Measurements from ENCODE around the gene UXS1.

The UXS1 gene

DNA sequence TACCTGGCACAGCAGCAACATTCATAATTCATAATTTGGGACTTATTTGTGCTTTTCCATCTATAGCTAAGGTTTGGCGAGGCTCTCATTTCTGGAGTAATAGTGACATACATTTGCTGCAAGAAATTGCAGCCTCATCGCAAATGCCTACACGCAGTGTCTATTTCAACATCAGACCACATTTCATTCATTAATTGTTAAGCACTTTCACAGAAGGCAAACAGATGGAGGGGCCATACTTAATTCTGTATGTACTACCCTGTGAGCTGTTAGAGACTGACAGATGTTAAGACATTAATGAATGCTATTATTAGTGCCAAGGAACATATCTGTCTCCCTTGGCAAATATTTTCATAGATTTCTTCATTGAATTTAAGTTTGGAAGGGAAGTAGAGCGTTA is 125.7 kb downstream of the UXS1 start:
- TF ChIP-seq, protein P1, sequence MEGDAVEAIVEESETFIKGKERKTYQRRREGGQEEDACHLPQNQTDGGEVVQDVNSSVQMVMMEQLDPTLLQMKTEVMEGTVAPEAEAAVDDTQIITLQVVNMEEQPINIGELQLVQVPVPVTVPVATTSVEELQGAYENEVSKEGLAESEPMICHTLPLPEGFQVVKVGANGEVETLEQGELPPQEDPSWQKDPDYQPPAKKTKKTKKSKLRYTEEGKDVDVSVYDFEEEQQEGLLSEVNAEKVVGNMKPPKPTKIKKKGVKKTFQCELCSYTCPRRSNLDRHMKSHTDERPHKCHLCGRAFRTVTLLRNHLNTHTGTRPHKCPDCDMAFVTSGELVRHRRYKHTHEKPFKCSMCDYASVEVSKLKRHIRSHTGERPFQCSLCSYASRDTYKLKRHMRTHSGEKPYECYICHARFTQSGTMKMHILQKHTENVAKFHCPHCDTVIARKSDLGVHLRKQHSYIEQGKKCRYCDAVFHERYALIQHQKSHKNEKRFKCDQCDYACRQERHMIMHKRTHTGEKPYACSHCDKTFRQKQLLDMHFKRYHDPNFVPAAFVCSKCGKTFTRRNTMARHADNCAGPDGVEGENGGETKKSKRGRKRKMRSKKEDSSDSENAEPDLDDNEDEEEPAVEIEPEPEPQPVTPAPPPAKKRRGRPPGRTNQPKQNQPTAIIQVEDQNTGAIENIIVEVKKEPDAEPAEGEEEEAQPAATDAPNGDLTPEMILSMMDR (conservative IDR thresholded peaks at IDR 0.05): no peak
- no peak for TF ChIP-seq ZFX (IDR thresholded peaks at IDR 0.05)
- H3K27ac ChIP-seq: no peak overlapping the region

GRCh38 chr2:106065983-106066820 is 127.9 kb downstream of the UXS1 start:
- TF ChIP-seq ZFX (IDR thresholded peaks at IDR 0.05): no peak
- TF ChIP-seq, protein P1 (conservative IDR thresholded peaks at IDR 0.05): no peak
- H3K27ac ChIP-seq: no peak overlapping the region

- TF ChIP-seq, protein P1 (conservative IDR thresholded peaks at IDR 0.05): no peak
- no peak for TF ChIP-seq ZFX (IDR thresholded peaks at IDR 0.05)
- H3K27ac ChIP-seq: no peak overlapping the region
These were observed 128.7 kb downstream of the UXS1 start for GRCh38 chr2:106065268-106065982.

DNA sequence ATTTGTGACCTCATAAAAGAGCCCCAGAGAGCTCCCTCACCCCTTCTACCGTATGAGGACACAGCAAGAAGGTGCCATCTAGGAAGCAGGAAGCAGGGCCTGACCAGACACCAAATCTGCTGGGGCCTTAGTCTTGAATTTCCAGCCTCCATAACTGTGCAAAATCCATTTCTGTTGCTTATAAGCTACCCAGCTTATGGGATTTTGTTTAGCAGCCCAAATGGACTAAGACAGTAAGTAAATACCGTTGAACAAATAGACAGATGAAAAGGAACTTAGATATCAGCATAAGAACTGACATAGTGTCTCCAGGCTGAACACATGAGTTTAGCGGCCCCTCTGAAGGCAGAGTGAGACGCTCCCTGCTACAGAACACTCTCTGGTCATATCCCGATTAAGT is 130.9 kb downstream of the UXS1 start:
- H3K27ac ChIP-seq: no peak overlapping the region
- TF ChIP-seq ZFX (IDR thresholded peaks at IDR 0.05): no peak
- TF ChIP-seq, protein P1 (conservative IDR thresholded peaks at IDR 0.05): no peak

- no peak for TF ChIP-seq ZFX (IDR thresholded peaks at IDR 0.05)
- TF ChIP-seq, protein P1 (conservative IDR thresholded peaks at IDR 0.05): no peak
These were observed 131.5 kb downstream of the UXS1 start for GRCh38 chr2:106062627-106063026.

DNA sequence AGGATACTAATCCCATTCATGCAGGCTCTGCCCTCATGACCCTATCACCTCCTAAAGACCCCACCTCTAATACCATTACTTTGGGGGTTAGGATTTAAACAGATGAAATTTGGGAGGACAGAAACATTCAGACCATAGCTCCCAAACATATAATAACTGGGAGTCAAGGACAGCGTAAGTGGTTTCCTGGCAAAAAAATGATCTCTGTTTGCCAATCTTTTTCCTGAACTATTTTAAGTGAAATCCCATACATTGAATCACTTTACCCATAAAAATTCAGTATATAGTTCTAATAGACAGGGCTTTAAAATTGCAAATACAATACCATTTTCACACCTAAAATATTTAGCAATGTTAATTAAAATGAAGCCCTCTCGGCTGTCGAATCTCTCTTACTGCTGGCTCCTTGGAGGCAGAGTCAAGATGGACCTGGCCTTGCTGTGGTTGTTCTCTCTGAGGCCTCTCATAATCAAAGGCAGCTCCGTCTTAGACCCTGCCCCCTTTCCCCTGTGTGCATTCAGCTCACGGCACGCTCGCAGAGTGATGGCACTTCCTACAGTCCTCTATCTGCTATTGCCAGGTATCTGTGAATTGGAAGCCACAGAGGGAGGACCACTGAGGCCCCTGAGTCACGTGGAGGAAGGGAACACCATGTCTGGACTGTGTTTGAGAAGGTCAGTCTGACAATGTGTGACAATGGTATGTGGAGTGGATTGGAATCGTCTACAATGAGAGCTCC is 132.3 kb downstream of the UXS1 start:
- TF ChIP-seq ZFX (IDR thresholded peaks at IDR 0.05): no peak
- TF ChIP-seq, protein P1 (conservative IDR thresholded peaks at IDR 0.05): no peak
- H3K27ac ChIP-seq: no peak overlapping the region

More at GRCh38 chr2:106062627-106063026, 131.5 kb downstream of the UXS1 start:
- H3K27ac ChIP-seq: no peak overlapping the region

Measured in C4-2B (cell line).